Pulmonary artery endothelial cell (primary cell): ENCODE measurements around the gene PXYLP1. TPM values are rescaled to one million over a fixed set of nuclear protein-coding genes. Genes with fewer than 3 reads are reported as not detected.
"Not testable (repeated sequence)": the region's sequence is repeated elsewhere in the genome, so short reads cannot be mapped to it uniquely, and the experiment has no call there.

Source experiments
- DNase-seq: peaks from one replicate; pipeline ENCODE4 v3.0.0-alpha.2; 2011; ENCODE audit warnings: low read depth, low spot score
- total RNA-seq: library from RNA; depleted of rRNA; stranded (reverse); fragments of >200 nt; gene quantifications from 2 replicates; pipeline ENCODE4 v1.2.3, GENCODE V29; 2014

The PXYLP1 gene
- total RNA-seq, 1 donor from 2014 or later = 2.1 TPM

DNA sequence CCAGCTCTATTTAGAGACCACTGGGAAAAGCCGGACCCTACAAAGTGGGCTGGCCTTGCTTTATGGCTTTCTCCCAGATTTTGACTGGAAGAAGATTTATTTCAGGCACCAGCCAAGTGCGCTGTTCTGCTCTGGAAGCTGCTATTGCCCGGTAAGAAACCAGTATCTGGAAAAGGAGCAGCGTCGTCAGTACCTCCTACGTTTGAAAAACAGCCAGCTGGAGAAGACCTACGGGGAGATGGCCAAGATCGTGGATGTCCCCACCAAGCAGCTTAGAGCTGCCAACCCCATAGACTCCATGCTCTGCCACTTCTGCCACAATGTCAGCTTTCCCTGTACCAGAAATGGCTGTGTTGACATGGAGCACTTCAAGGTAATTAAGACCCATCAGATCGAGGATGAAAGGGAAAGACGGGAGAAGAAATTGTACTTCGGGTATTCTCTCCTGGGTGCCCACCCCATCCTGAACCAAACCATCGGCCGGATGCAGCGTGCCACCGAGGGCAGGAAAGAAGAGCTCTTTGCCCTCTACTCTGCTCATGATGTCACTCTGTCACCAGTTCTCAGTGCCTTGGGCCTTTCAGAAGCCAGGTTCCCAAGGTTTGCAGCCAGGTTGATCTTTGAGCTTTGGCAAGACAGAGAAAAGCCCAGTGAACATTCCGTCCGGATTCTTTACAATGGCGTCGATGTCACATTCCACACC lies 60.9 kb downstream of the PXYLP1 start:
- DNase-seq = no peak

DNA sequence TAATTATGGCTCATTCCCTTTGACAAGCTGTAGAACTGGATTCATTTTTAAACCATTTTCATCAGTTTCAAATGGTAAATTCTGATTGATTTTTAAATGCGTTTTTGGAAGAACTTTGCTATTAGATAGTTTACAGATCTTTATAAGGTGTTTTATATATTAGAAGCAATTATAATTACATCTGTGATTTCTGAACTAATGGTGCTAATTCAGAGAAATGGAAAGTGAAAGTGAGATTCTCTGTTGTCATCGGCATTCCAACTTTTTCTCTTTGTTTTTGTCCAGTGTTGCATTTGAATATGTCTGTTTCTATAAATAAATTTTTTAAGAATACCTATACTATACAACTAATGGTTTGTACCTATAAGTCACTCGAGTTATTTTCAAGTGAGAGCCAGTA lies 62.7 kb downstream of the PXYLP1 start:
- DNase-seq = no peak

DNA sequence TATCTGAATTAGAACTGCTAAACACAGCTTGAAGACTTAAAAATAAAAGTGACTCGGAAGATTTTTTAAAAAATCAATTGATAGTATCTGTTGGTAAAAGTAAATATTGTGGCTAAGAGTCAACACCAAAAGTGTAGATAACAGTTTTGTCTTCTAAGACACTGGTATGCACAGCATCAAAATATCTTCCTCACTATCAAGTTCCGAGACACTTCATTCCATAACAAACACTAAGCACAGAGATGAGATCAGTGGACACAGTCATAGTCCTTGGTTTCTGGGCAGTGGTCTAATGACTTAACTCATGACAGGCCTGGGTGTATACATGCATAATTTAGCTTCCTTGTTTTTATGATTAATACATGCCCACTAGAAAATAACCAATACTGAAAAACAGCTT lies 63.2 kb downstream of the PXYLP1 start:
- peak; percentile 35 for DNase-seq

DNA sequence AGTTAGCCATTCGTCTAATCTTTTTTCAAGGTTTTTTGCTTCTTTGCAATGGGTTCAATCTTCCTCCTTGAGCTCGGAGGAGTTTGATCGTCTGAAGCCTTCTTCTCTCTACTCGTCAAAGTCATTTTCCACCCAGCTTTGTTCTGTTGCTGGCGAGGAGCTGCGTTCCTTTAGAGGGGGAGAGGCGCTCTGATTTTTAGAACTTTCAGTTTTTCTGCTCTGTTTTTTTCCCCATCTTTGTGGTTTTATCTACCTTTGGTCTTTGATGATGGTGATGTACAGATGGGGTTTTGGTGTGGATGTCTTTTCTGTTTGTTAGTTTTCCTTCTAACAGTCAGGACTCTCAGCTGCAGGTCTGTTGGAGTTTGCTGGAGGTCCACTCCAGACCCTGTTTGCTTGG lies 68.8 kb downstream of the PXYLP1 start:
- DNase-seq = not testable (repeated sequence)

DNA sequence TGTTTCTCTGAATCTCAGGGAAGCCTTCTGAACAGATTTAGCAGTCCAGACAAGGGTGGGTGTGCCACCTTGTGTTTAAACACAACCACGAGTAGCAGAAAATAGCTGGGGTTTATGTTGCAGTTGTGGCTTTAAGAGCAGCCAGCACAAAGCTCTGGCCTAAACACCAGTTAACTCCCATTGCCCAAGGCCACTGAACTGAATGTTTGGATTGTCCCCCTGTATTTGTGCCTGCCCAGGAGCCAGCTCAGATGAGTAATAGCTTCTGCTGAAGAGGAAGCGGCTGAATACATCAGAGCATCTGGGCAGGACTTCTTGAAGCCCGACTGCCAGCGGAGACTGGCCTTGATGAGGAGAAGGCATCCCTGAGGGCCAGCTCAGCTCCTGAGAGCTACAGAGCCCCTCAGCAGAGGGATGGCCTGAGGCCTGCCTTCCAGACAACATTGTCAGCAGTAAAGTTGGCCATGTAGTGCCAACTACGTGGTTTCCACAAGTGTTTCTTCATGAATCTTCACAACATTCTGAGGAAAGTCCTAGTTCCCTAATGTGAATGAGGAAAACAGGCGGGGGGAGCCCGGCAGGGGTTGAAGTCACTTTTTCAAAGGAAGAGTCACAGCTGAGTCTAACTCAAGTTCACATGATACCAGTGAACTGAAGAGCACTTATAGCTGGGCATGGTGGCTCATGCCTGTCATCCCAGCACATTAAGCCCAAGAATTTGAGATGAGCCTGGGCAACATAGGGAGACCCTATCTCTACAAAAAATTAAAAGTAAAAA lies 70.9 kb downstream of the PXYLP1 start:
- DNase-seq = no peak

DNA sequence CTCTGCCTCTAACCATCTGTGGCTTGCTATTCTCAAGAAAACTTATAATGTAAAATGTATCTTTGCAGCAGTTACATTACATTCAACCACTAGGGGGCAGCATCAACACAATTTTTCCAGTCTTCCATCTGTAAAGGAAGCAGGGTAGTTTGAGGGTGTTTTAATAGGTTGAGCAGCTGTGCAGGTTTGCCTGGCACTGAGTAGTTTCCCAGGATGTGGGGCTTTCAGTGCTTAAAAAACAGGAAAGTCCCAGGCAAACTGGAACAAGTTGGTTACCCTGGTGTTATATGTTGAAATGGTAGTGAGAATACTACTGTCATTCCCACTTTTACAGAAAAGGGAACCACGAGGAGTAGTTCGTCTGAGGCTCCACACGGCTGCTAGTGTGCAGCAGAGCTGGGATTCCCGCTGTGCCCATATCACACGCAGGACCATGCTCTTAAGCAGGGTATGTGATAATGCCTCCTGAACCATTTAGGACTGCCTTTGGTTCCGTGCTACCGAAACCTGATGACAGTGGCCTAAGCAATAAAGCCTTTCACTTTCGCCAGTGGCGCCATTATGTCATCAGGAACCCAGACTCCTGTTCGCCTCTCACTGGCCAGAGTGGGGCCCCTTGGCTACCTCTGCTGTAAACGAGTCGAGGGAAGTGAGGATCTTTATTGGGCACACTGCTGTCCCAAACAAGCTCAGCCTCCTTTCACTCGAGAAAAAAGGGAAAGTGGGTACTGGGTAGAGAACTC lies 72.0 kb downstream of the PXYLP1 start:
- DNase-seq = peak; percentile 48

DNA sequence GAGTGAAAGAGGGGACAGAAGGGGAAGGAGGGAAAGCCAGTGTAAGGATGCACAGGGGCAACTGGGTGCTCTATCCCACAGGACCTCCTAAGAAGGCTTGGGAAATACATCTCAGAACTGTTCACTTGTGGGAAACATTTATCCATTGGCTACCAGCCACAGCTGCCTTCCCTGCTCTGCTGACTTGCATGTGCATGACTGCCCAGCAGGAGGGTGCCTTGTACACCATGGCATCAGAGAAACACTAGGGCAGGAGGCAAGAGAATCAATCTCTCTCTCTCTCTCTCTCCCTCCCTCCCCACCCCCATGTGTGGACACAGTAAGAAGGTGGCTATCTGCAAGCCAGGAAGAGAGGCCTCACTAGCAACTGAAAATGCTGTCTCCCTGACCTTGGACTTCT lies 73.8 kb downstream of the PXYLP1 start:
- no peak for DNase-seq

DNA sequence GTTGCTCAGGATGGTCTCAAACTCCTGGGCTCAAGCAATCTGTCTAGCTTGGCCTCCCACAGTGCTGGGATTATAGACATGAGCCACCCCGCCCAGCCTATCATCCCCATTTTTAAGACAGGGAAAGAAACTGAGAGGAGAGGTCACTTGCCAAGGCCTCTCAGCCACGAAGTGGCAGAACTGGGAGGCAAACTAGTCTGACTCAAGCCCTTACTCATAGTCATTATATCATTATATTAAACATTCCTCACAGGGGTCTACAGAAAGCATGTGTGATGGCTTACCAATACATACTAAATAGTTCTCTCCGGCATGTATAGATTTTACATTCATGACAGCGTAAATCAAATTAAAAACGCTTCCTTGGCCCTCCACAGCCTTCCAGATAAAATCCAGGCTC lies 74.7 kb downstream of the PXYLP1 start:
- no peak for DNase-seq

DNA sequence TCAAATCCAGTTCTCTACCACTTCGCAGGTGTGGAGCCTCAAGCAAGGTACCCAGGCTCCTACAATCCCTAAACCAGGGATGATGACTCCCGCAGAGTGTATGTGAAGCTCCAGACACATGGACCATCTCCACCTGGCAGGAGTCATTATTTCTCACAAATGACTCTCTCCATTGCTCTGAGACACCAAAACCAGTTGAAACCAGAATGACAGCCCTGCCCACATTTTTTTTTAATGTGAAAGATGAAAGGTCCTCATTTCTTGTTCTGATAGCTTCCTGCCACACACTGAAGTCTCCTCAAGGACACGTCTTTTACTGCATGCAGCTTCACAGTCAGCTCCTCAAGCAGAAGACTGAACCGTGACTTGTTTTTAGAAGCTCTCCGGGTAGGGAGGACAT lies 75.3 kb downstream of the PXYLP1 start:
- no peak for DNase-seq

DNA sequence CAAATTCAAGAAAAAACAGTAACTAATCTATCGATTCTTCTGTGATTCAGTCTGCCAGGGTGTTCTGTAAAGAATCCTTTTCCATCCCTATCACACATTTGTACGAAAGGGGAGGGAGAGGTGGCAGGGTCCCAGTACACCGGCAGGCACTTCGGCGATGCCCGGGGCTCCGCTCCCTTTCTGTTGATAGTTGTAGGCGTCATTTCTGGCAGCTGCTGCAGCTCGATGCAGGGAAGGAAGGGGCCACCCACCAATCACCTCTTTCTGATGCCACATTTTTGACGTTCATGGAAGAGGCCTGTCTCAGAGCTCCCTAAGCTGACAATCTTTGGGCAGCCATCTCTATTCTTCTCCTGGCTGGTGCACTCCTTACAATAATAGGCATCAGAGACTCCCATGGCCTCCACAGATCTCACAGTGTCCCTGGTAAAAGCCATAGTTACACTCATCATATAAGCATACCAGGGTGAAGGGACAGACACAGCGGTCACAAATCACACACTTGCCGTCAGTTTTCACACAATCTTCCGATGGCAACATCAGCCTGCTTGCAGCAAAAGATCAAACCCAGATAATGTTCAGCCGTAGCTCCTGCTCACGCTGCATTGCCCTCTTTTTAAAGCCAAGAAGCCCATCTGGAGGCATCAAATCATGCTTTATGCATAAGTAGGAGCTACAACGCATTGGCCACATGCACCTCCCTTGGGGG lies 75.9 kb downstream of the PXYLP1 start:
- DNase-seq = no peak

DNA sequence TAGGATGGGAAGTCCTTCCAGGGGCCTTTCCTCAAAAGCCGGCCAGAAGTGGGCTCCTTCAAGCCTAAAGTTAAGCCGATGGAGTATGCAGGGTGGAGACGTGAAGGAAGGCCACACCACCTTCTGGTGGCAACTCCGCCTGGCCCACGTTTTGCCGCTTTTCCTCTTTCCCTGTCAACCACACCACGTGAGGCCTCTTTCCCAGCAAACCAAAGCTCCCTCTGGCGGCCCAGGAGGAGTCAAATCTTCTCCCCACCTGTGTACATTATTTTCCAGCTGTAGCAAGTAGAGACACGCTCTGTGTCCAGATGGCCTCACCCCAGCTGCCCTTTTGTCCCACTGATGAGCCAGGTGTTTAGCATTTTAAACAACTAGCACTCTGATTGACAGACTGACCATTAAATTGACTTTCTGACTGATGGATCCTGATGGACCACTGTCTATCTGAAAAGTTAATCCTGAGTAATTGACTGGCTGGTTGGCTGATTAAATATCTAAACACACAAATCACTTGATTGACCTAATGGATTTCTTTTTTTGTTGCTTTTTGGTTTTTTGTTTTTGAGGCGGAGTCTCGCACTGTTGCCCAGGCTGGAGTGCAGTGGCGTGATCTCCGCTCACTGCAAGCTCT lies 77.1 kb downstream of the PXYLP1 start:
- no peak for DNase-seq

DNA sequence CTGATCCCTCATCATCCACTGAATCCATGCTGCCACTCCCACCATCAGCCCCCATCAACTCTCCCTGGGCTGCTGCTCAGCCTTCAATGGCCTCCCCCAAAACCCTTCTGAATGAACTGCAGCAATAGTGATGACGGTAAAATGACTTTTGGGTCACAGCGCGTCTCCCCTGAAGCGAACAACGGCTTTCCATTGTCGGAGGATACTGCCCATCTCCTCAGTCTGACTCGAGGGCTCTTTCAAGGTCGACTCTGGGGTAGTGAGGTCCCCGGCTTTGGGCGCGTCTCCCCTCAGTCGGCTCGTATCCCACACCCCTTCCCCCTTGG lies 79.5 kb downstream of the PXYLP1 start:
- DNase-seq = no peak

DNA sequence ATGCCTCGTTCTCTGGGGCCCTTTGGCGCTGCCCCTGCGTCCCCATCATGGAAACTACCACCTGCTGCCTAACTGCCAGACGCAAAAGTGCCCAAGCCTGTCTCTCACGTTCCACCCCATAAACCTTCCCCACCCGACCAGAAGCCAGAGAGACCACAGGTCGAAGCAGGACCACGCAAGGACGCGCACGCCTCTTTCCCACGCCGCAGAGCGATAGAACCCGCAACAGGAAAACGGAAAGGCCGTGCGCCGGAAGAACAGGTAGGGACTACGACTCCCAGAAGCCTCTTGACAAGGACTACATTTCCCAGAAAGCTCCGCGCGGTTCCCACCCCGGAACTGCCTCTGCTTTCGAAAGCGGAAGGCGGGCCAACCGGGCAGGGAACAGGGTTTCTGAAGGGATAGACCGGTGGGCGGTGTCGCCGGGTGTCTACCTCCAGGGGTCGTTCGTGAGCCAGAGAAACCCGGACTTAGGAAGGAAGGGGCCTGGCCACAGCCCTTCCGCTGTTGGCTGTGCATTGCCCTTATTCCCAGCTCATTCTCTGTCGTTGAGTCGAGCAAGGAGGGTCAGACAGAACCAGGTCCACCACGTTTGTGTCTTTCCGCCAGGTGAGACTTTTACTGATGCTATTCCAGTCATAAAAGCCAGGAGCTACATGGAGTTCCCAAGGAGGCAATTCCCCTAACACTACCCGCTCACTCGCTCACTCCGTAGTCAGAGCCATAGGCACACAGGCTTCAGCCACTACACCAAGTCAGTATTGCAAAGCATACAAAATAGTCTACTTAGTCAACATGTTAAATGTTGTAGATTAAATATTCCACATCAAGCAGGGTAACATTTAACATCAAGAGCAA lies 80.1 kb downstream of the PXYLP1 start:
- peak; percentile 89 for DNase-seq

DNA sequence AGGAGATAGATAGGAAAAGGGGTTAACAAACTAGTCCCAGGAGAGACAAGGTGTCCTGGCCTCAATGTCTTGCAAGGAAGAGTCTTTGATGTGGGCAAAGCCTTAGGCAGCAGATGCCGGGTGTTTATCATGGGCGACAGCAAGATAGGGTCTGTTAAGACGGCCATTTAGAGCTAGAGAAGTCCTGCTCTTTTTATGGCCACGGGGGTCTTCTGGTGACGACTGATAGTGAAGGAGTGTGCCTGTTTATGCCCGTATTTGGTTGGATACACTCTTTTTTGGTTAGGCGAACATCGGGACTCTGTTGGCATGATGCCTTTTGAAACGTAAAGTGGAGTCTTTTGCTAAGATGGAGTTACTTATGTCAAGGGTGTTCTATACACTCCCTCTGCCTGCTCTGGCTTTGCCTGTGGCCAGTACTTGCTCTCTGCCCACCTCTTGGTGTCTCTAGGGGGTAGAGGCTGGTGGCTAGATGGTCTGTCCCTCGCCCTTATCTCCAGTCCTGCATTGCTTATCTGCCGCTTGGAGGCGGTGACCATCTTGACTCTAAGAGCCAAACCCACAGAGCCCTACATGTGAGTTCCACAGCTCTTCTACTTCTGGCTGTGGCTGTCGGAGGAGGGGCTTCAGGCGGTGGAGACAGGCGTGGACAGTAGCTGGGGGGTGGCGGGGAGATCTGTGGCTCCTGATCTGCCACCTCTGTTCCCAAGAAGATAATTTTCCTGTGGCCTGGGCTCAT lies 80.9 kb downstream of the PXYLP1 start:
- no peak for DNase-seq

DNA sequence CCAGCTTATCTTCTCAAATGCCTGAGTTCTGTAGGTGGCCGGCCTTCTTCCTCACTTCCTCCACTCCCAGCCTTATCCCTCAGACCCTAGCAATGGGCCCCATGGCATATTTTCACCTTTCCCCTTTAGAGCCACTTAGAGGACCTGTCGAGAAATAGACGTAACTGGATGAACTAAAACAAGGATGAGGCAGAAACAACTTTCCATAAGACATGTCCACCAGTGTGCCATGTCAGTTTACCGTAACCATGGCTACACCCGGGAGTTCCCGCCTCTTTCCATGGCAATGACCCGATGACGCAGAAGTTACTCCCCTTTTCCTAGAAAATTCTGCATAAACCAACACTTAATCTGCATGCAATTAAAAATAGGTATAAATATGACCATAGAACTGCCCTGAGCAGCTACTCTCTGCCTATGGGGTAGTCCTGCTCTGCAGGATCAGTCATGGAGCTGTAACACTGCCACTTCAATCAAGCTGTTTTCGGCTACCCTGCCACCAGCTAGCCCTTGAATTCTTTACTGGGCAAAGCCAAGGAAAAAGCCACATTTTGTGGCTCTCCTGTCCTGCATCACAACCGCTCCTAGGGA lies 81.6 kb downstream of the PXYLP1 start:
- DNase-seq = no peak

DNA sequence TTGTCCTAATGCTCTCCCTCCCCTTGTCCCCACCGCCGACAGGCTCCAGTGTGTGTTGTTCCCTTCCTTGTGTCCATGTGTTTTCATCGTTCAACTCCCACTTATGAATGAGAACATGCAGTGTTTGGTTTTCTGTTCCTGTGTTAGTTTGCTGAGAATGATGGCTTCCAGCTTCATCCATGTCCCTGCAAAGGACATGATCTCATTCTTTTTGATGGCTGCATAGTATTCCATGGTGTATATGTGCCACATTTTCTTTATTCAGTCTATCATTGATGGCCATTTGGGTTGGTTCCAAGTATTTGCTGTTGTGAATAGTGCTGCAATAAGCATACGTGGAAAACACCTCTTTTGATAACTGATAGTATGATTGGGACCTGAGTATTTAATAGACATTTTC lies 82.8 kb downstream of the PXYLP1 start:
- not testable (repeated sequence) for DNase-seq

DNA sequence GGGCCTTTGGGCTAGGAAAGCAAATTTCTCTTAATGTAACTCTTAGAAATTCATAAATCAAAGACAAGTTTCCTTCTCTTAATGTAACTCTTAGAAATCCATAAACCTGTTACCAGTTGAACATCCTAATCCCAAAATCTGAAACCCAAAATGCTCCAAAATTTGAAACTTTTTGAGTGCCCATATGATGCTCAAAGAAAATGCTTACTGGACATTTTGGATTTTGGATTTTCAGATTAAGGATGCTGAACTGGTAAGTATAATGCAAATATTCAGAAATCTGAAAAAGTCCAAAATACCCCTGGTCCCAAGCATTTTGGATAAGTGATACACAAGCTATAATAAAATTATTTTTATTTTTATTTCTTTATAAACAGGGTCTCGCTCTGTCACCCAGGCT lies 85.2 kb downstream of the PXYLP1 start:
- DNase-seq = no peak

DNA sequence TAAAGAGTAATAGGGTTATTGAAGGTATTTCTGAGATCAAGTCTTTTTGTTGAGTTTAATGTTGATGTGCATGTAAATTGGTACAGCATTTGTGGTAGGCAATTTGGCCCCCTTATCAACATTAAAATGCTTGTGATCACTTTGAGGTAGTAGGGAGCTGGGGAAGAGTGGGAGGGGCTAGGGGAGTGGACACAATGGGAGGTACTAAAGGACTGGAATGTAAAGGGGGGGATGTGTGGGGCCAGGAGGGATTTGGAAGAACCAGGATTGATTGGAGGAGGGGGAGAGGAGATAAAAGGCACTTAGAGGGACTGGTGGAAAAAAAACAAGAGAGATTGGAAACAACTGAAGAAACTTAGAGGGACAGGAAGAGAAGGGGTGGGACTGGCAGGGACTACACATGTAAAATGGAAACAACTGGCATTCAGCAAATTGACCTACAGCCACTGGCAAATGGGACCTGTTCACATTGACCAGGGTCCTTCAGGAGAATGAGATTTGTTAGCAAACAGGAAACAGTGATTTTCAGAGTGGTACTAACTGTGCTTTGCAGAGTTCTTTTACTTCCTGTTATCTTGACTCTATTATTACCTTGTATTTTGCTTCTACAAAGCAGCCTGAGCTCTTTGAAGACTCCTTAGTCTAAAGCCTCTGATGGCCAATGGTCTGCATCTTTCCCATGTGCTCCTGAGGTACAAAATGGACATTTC lies 88.9 kb downstream of the PXYLP1 start:
- no peak for DNase-seq

DNA sequence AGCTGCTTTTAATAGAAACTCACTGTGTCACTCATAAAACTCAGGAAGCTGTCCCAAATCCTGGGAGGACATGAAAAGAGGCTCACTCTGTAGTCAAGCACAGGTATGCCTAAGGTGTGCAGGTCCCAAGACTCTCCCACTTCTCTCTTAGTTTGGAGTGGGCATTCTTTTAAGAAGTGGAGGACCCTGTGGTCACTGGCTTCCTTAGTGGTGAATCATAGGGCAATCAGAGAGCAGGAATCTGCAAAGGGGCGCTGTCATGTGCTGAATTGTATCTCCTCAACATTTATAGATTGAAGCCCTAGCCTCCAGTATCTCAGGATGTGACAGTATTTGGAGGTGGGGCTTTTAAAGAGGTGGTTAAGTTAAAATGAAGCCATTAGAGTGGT lies 89.5 kb downstream of the PXYLP1 start:
- DNase-seq = no peak
